LHCN-M2 (cell line): ENCODE results near the gene FERMT3. TPM values are rescaled to one million over a fixed set of nuclear protein-coding genes. Genes with fewer than 3 reads are reported as not detected.

Experiments
- DNase-seq: peaks from one replicate; pipeline ENCODE4 v3.0.0-alpha.2; 2012; ENCODE audit warnings: low read depth
- total RNA-seq: library from RNA; depleted of rRNA; stranded (reverse); fragments of >200 nt; gene quantifications from 2 replicates; pipeline ENCODE4 v1.2.3, GENCODE V29; 2014

FERMT3 gene
- total RNA-seq, 1 experiment from 2014 or later: 18.4 TPM

GRCh38 chr11:64185693-64186491 is 20.6 kb upstream of the FERMT3 start, which contains the start of gene STIP1:
TSS of gene STIP1 (plus strand) at chr11:64186171. CDS start at chr11:64186262, 91 bp downstream.
- DNase-seq: peak; percentile 100

- DNase-seq: no peak
These were observed 19.9 kb upstream of the FERMT3 start for GRCh38 chr11:64186492-64187165.

- DNase-seq: no peak
These were observed 14.1 kb upstream of the FERMT3 start for GRCh38 chr11:64192434-64192833.

GRCh38 chr11:64196626-64197025 is 9.9 kb upstream of the FERMT3 start:
- no peak for DNase-seq

- no peak for DNase-seq
These were observed 8.0 kb upstream of the FERMT3 start for GRCh38 chr11:64198511-64198910.

- no peak for DNase-seq
These were observed 5.0 kb upstream of the FERMT3 start for GRCh38 chr11:64201543-64201942.

GRCh38 chr11:64202992-64203391 is 3.5 kb upstream of the FERMT3 start:
- DNase-seq: no peak

GRCh38 chr11:64203421-64204079 is 3.0 kb upstream of the FERMT3 start:
- no peak for DNase-seq

- DNase-seq: no peak
These were observed 2.5 kb upstream of the FERMT3 start for GRCh38 chr11:64204080-64204440.

- peak; percentile 97 for DNase-seq
These were observed 2.0 kb upstream of the FERMT3 start for GRCh38 chr11:64204464-64204989.

GRCh38 chr11:64207256-64208085 is 950 bp downstream of the FERMT3 start:
- peak; percentile 92 for DNase-seq

- DNase-seq: no peak
These were observed 1.7 kb downstream of the FERMT3 start for GRCh38 chr11:64208086-64208795.

- DNase-seq: no peak
These were observed 2.5 kb downstream of the FERMT3 start for GRCh38 chr11:64208796-64209562.

- DNase-seq: no peak
These were observed 3.0 kb downstream of the FERMT3 start for GRCh38 chr11:64209563-64209843.

- no peak for DNase-seq
These were observed 3.9 kb downstream of the FERMT3 start for GRCh38 chr11:64210301-64211020.

- DNase-seq: no peak
These were observed 4.8 kb downstream of the FERMT3 start for GRCh38 chr11:64211181-64211872.

GRCh38 chr11:64216879-64217278 is 10.4 kb downstream of the FERMT3 start:
- DNase-seq: no peak

- DNase-seq: no peak
These were observed 12.3 kb downstream of the FERMT3 start for GRCh38 chr11:64218628-64219353.
